GM19025 (cell line): ENCODE results near the gene ECE2.
"Not testable (repeated sequence)": the region's sequence is repeated elsewhere in the genome, so short reads cannot be mapped to it uniquely, and the experiment has no call there.

Source experiments
- ATAC-seq: cut with Tn5 transposase; IDR thresholded peaks from one replicate; pipeline ENCODE4 v1.9.1; 2021; ENCODE audit warnings: mild to moderate bottlenecking, low read depth, moderate library complexity; ENCODE audit not compliant: unreplicated experiment

ECE2 gene

DNA sequence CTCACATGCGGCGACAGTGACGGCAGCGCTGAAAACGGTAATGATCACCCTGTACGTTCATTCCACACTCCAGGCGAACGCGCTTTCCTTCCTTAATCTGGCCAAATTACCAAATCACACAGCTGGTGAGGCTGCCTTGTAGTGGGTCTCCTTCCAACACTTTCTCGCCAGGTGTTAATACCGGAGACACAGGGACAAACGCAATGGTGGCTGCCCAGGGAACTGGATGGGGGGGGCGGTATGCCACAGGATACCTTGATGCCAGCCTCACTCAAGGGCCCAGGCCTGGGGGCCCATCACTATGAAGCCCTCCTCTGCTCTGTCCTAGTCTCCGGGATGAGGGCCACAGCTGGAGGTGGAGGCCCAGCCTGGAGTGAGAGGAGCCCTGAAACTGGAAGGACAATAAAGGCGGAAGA lies 13.1 kb upstream of the ECE2 start:
- no peak for ATAC-seq

GRCh38 chr3:184267249-184267648 lies 8.6 kb upstream of the ECE2 start:
- not testable (repeated sequence) for ATAC-seq

DNA sequence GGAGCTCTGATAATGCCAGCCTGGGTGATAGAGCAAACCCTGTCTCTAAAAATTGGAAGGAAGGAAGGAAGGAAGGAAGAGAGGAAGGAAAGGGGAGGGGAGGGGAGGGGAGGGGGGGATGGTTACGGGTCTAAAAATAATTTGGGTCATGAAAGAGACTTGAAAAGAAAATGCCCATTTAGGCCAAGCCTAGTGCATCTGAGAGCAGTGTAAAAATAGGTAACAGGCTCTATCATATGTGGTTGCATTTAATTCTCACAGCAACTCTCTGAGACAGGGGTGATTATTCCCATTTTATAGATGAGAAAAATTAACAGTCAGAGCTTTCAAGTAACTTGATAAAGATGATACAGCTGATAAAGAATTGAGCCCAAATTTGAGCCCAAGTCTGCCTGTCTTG lies 3.6 kb upstream of the ECE2 start:
- no peak for ATAC-seq

- ATAC-seq, result no peak
Observed at GRCh38 chr3:184275381-184275701, 481 bp upstream of the ECE2 start.

GRCh38 chr3:184277366-184277765 lies 1.5 kb downstream of the ECE2 start:
- no peak for ATAC-seq

GRCh38 chr3:184282941-184283340 lies 7.1 kb downstream of the ECE2 start:
- ATAC-seq, result no peak

DNA sequence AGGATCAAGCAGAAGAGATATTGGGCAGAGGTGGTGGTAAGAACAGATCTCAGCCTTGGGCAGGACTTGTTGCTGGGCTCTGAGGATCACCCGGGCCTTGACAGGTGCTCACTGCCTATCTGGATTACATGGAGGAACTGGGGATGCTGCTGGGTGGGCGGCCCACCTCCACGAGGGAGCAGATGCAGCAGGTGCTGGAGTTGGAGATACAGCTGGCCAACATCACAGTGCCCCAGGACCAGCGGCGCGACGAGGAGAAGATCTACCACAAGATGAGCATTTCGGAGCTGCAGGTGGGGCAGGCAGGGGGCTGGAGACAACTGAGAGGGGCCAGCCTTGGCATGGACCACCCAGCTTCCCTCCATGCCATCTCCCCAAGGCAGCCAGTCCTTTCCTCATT lies 7.9 kb downstream of the ECE2 start:
- ATAC-seq, result no peak

DNA sequence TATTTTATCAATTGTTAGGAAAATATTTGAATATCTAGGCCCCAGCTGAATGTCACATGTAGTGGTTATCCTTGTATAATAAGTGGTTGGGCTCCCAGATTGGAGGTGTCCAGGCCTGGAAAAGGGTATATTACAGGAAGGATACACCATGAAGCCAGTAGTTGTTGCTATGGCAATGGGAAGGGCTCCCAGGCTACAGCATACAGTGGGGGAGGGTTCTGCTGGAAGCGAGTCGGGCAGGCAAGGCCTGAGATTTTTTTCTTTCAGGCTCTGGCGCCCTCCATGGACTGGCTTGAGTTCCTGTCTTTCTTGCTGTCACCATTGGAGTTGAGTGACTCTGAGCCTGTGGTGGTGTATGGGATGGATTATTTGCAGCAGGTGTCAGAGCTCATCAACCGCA lies 8.9 kb downstream of the ECE2 start:
- ATAC-seq, result no peak

DNA sequence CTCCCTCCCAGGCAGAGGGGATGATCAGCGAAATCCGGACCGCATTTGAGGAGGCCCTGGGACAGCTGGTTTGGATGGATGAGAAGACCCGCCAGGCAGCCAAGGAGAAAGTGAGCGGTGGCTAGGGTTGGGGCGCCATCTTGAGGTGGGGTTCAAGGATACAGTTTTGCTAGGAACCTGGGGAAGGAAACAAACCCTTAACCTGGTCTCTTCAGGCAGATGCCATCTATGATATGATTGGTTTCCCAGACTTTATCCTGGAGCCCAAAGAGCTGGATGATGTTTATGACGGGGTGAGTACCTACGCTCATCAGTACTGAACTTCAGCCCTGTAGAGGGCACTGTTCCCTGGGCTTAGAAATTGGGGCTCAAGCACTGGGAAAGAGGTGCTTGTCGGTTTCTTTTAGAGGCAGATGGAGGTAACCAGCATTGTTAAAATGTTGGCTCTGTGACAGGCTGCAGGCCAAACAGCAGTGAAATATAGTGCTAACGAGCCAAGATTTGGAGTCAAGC lies 13.7 kb downstream of the ECE2 start:
- no peak for ATAC-seq

- no peak for ATAC-seq
Observed at GRCh38 chr3:184290331-184290730, 14.5 kb downstream of the ECE2 start.

GRCh38 chr3:184291044-184291737 lies 15.4 kb downstream of the ECE2 start:
- ATAC-seq, result no peak

DNA sequence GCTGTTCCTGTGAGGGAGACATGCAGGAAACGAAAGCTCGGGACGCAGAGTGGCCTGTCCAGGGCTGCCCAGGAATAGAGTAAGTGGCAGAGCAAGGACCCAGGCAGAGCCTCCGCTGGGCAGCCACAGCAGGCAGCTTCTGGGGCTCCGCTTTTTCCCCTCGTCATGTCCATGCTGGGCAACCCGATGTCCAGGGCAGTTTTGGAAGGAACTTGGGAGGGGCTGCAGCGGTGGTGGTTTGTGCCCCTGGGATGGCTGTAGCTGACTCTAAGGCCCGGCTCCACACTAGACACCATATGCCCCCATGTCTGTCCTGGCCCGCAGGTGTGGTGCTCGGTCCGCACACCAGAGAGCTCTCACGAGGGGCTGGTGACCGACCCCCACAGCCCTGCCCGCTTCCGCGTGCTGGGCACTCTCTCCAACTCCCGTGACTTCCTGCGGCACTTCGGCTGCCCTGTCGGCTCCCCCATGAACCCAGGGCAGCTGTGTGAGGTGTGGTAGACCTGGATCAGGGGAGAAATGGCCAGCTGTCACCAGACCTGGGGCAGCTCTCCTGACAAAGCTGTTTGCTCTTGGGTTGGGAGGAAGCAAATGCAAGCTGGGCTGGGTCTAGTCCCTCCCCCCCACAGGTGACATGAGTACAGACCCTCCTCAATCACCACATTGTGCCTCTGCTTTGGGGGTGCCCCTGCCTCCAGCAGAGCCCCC lies 16.1 kb downstream of the ECE2 start:
- no peak for ATAC-seq

- no peak for ATAC-seq
Observed at GRCh38 chr3:184295771-184296170, 19.9 kb downstream of the ECE2 start.

DNA sequence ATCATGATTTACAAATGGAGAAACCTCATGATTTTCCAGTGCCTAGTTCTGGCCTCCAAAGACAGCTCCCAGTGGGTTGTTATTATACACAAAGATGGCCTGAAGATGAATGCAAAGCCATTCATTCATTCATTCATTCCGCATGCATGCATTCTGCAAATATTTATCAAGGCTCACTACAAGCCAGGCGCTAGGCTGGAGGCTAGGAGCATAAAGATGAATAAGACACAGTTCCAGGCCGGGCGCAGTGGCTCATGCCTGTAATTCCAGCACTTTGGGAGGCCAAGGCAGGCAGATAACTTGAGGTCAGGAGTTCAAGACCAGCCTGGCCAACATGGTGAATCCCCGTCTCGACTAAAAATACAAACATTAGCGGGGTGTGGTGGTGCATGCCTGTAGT lies 20.8 kb downstream of the ECE2 start:
- no peak for ATAC-seq

- peak; percentile 91 for ATAC-seq
Observed at GRCh38 chr3:184298759-184299487, 23.1 kb downstream of the ECE2 start, which contains the start of gene PSMD2. Gene PSMD2, plus strand, starts transcription at chr3:184299241. Its CDS starts 26 bp downstream, at chr3:184299267.

- no peak for ATAC-seq
Observed at GRCh38 chr3:184299488-184300377, 23.9 kb downstream of the ECE2 start.

- no peak for ATAC-seq
Observed at GRCh38 chr3:184300378-184300720, 24.5 kb downstream of the ECE2 start.

- no peak for ATAC-seq
Observed at GRCh38 chr3:184305577-184305976, 29.8 kb downstream of the ECE2 start.

- no peak for ATAC-seq
Observed at GRCh38 chr3:184306341-184306972, 30.6 kb downstream of the ECE2 start.

- no peak for ATAC-seq
Observed at GRCh38 chr3:184307915-184308314, 32.1 kb downstream of the ECE2 start.
